Smooth muscle cell (in vitro differentiated cells): ENCODE data around the gene NPAS2. TPM values are rescaled to one million over a fixed set of nuclear protein-coding genes. Genes with fewer than 3 reads are reported as not detected.

Experiments used
- DNase-seq: peaks from one replicate; lab custom pipeline; 2025; ENCODE audit not compliant: unreplicated experiment; lab: John Stamatoyannopoulos, UW
- H2AFZ ChIP-seq: fragments of 200-600 bp; sonication (generic); 2 replicates; pipeline ENCODE4 v1.6.0; 2016; ENCODE audit warnings: antibody characterized with exemption, low read depth, mild to moderate bottlenecking
- H3F3A ChIP-seq: fragments of 200-600 bp; sonication (generic); 2 replicates; pipeline ENCODE4 v1.6.0; 2017; ENCODE audit warnings: antibody characterized with exemption, low read depth
- H3K27ac ChIP-seq: fragments of 200-600 bp; sonication (generic); 2 replicates; pipeline ENCODE4 v1.5.1; 2016; ENCODE audit warnings: low read depth, mild to moderate bottlenecking
- H3K27me3 ChIP-seq: fragments of 200-600 bp; sonication (generic); 2 replicates; pipeline ENCODE4 v1.6.1; 2016; ENCODE audit warnings: low read depth, mild to moderate bottlenecking
- H3K36me3 ChIP-seq: fragments of 200-600 bp; sonication (generic); 2 replicates; pipeline ENCODE4 v1.5.1; 2016; ENCODE audit warnings: low read depth
- H3K4me1 ChIP-seq: fragments of 200-600 bp; sonication (generic); 2 replicates; pipeline ENCODE4 v1.5.1; 2016; ENCODE audit warnings: low read depth
- H3K4me2 ChIP-seq: fragments of 200-600 bp; sonication (generic); 2 replicates; pipeline ENCODE4 v1.6.0; 2016; ENCODE audit warnings: mild to moderate bottlenecking
- H3K4me3 ChIP-seq: fragments of 200-600 bp; sonication (generic); 2 replicates; pipeline ENCODE4 v1.5.1; 2016; ENCODE audit warnings: mild to moderate bottlenecking
- H3K79me2 ChIP-seq: fragments of 200-600 bp; sonication (generic); 2 replicates; pipeline ENCODE4 v1.6.0; 2016; ENCODE audit warnings: low read depth, mild to moderate bottlenecking
- H3K9ac ChIP-seq: fragments of 200-600 bp; sonication (generic); 2 replicates; pipeline ENCODE4 v1.6.0; 2016; ENCODE audit warnings: low read depth
- H3K9me3 ChIP-seq: fragments of 200-600 bp; sonication (generic); replicated peaks from 2 replicates; pipeline ENCODE4 v1.5.1; 2016; ENCODE audit warnings: low read depth
- H4K20me1 ChIP-seq: fragments of 200-600 bp; sonication (generic); 2 replicates; pipeline ENCODE4 v1.6.0; 2016; ENCODE audit warnings: low read depth
- WGBS: methylation state at CpG from one replicate; pipeline ENCODE4 v1.1.7; 2016; ENCODE audit warnings: low lambda C conversion rate; 5-methylcytosine and 5-hydroxymethylcytosine counted together
- polyA plus RNA-seq: library from polyadenylated mRNA; unstranded; fragments of >200 nt; fragmentation: Nextera tagmentation; extraction: Ambion mirVana; gene quantifications from 2 replicates; pipeline ENCODE4 v1.2.1, GENCODE V29; 2016
- total RNA-seq: library from RNA; depleted of rRNA; stranded (reverse); fragments of >200 nt; gene quantifications from 2 replicates; pipeline ENCODE4 v1.2.3, GENCODE V29; 2014
- TF ChIP-seq, protein P1 (sequence below): fragments of 200-600 bp; sonication (generic); IDR thresholded peaks from 2 replicates; pipeline ENCODE4 v1.5.1; 2017; ENCODE audit warnings: borderline replicate concordance, mild to moderate bottlenecking, antibody characterized with exemption; ENCODE audit not compliant: insufficient read depth, poor library complexity, severe bottlenecking

Gene NPAS2
- total and polyA plus RNA-seq, 2 experiments from 2014 or later, result 20.2 to 20.7 TPM

DNA sequence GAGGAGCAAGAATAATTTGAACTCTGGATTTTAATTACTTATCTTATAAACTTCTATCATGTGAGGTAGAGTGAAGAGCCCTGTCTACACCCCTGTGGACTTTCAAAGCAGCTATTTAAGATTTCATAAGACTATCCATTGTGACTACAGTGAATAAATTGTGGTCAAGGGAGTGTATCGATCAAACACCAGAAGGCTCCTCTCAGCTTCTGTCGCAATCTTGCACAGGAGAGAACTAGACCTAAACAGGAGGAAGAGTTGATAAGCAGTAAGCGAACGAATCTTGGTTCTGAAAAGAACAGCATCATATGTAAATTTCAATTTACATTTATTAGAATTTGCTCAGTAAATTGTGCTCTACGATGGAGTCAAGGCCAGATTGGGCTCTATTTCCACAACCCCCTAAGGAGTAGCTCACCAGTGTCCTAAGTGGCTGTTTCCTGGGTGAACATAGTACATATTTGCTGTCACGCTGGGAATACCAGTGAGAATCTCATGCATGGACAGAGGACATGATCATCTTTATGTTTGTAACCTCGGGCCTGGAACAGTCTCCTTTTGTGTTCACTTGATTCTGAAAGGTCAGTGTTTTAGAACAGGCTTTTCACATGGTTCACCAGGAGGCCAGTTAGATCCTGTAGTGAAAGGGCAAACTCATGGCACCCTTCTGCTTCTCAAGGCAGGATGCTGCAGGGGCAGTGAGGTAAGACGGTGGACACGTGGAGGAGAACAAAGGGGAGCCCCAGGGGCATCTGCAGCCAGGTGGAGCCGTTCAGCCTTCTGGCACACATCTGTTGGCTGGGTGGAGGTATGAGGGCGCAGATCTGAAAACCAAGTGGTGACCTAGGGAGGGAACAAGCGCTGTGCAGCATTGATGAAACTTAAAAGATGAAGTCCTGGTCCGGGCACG, 33.3 kb downstream of the NPAS2 start:
- Histone ChIP-seq H3K4me2 (no peak overlapping the region), H3K36me3 (no peaks in the 10 kb centered on the region), H3F3A (peaks cover 3% of the 10 kb centered on the region), H2AFZ (no peak overlapping the region), H3K27ac (no peak overlapping the region), H4K20me1 (peaks cover 21% of the 10 kb centered on the region), H3K79me2 (peaks cover 26% of the 10 kb centered on the region), H3K9ac (no peak overlapping the region), H3K9me3 (no peaks in the 10 kb centered on the region), H3K27me3 (no peaks in the 10 kb centered on the region), H3K4me3 (no peak overlapping the region), H3K4me1 (no peaks in the 10 kb centered on the region)
- TF ChIP-seq, protein P1, sequence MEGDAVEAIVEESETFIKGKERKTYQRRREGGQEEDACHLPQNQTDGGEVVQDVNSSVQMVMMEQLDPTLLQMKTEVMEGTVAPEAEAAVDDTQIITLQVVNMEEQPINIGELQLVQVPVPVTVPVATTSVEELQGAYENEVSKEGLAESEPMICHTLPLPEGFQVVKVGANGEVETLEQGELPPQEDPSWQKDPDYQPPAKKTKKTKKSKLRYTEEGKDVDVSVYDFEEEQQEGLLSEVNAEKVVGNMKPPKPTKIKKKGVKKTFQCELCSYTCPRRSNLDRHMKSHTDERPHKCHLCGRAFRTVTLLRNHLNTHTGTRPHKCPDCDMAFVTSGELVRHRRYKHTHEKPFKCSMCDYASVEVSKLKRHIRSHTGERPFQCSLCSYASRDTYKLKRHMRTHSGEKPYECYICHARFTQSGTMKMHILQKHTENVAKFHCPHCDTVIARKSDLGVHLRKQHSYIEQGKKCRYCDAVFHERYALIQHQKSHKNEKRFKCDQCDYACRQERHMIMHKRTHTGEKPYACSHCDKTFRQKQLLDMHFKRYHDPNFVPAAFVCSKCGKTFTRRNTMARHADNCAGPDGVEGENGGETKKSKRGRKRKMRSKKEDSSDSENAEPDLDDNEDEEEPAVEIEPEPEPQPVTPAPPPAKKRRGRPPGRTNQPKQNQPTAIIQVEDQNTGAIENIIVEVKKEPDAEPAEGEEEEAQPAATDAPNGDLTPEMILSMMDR, result no peak
- WGBS, result 88% methylated on average over 14 of the region's 14 CpGs
- DNase-seq, result no peak

DNA sequence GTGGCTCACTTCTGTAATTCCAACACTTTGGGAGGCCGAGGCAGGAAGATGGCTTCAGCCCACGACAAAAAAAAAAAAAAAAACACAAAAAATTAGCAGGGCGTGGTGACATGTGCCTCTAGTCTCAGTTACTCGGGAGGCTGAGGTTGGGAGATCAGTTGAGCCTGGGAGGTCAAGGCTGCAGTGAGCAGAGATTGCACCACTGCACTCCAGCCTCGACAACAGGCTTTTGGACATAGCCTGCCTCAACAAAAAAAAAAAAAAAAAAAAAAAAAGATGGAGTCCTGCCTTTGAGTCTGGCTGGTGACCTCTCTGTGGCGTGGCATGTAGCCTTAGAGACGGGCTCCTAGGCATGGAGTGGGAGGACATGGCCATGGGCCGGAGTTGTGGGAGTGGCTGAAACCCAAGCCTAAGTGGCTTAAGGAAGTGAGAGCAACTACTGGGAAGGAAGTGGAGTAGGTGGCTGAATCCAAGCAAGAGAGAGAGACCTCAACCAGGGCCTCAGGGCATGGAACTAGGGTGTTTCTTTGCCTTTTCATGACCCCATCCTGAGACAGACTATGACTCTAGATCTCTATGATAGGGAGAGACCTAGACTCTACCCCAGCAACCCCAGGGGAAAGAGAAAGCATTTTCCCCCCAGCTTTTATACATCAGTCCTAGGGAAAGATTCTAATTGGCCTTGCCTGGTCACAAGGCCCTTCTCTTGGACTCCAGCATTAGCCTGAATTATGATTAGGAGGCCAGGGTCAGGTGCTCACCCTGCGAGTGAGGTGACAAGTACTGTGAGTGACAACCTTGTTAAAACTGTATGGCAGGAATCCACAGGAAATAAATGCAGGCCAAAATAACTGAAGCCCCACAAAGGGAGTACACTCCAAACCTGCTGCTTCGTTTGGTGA, 34.2 kb downstream of the NPAS2 start:
- Histone ChIP-seq H3K9ac (no peak overlapping the region), H3K4me2 (no peak overlapping the region), H4K20me1 (peaks cover 17% of the 10 kb centered on the region), H3K9me3 (no peaks in the 10 kb centered on the region), H3K27ac (no peak overlapping the region), H3K36me3 (no peaks in the 10 kb centered on the region), H2AFZ (no peak overlapping the region), H3K79me2 (peaks cover 32% of the 10 kb centered on the region), H3K4me3 (no peak overlapping the region), H3K27me3 (no peaks in the 10 kb centered on the region), H3F3A (peaks cover 3% of the 10 kb centered on the region), H3K4me1 (no peaks in the 10 kb centered on the region)
- WGBS, result 89% methylated on average over 10 of the region's 10 CpGs
- no peak for DNase-seq
- TF ChIP-seq, protein P1, result no peak

DNA sequence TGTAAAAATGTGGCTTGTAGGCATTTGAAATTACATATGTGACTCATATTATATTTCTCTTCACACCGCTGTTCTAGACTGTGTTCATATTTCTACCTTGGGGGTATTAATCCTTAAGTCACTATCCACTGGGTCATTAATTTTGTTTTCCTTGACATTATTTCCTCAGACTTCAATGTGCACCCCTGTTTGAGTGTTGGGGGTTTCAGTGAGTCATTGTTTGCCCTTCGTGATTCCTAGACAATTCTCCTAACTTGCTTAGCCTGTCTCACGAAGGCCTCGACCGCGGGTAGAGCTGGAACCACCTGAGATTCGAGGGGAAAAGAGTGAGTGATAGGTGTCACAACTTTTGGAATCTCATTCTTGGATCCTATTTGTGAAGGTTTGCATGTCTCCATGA, 35.1 kb downstream of the NPAS2 start:
- no peak overlapping the region for H3K27ac ChIP-seq
- H3K9ac ChIP-seq, result no peak overlapping the region
- no peaks in the 10 kb centered on the region for H3K4me1 ChIP-seq
- no peaks in the 10 kb centered on the region for H3K9me3 ChIP-seq
- no peaks in the 10 kb centered on the region for H3K27me3 ChIP-seq
- H3K79me2 ChIP-seq, result peaks cover 36% of the 10 kb centered on the region
- TF ChIP-seq, protein P1, result no peak
- no peak overlapping the region for H2AFZ ChIP-seq
- 93% methylated on average over 7 of the region's 7 CpGs for WGBS
- H3K36me3 ChIP-seq, result no peaks in the 10 kb centered on the region
- H3F3A ChIP-seq, result peaks cover 3% of the 10 kb centered on the region
- DNase-seq, result no peak
- no peak overlapping the region for H3K4me2 ChIP-seq
- H4K20me1 ChIP-seq, result peaks cover 15% of the 10 kb centered on the region
- H3K4me3 ChIP-seq, result no peak overlapping the region
